Measurements from ENCODE around the gene C1orf210. TPM values are rescaled to one million over a fixed set of nuclear protein-coding genes. Genes with fewer than 3 reads are reported as not detected.

Gene C1orf210
- total RNA-seq, 2 experiments from 2014 or later, result not detected

GRCh38 chr1:43318831-43319230 is 33.5 kb upstream of the C1orf210 start:
- no peaks in the 10 kb centered on the region for H3K27me3 Mint-ChIP-seq
- H3K36me3 Mint-ChIP-seq (ENCODE audit: low read depth), result no peaks in the 10 kb centered on the region
- intact Hi-C loops (cut with DNase I, micrococcal nuclease), result no loop called here
- no peak overlapping the region for H3K27ac Mint-ChIP-seq
- DNase-seq (no peak), ATAC-seq (no peak)
- ChIA-PET POLR2A (no interaction called here), CTCF (no interaction called here)
- H3K9me3 Mint-ChIP-seq (ENCODE audit: low read depth), result no peaks in the 10 kb centered on the region
- H3K4me1 Mint-ChIP-seq, result no peaks in the 10 kb centered on the region
- no peak overlapping the region for H3K4me3 Mint-ChIP-seq

DNA sequence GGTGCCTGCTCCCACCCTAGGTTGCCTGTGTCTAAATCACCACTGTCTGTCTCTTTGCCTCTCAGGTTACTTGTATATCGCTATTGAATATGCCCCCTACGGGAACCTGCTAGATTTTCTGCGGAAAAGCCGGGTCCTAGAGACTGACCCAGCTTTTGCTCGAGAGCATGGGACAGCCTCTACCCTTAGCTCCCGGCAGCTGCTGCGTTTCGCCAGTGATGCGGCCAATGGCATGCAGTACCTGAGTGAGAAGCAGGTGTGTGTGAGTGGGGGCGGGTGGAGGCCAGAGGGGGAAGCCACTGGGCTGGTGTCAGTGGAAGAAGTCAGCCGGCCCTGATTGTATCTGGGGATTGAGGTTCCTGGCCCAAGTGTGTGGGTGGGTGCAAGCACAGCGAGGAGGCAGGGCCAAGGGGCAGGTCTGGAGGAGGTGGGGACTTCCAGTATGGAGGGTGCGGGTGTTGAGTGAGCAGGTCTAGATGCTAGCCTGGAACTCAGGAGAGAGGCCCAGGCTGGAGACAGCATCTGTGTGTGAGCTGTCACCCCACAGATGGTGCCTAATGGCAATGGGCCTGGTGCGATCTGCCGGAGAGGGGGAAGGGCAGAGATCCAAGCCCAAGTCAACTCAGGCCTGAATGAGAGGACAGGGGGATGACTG is 32.6 kb upstream of the C1orf210 start:
- no peaks in the 10 kb centered on the region for H3K27me3 Mint-ChIP-seq
- H3K27ac Mint-ChIP-seq, result no peak overlapping the region
- ChIA-PET POLR2A (no interaction called here), CTCF (no interaction called here)
- ATAC-seq (no peak), DNase-seq (no peak)
- H3K4me3 Mint-ChIP-seq, result no peak overlapping the region
- no peaks in the 10 kb centered on the region for H3K36me3 Mint-ChIP-seq (ENCODE audit: low read depth)
- intact Hi-C loops (cut with DNase I, micrococcal nuclease), result no loop called here
- H3K9me3 Mint-ChIP-seq (ENCODE audit: low read depth), result no peaks in the 10 kb centered on the region
- no peaks in the 10 kb centered on the region for H3K4me1 Mint-ChIP-seq

GRCh38 chr1:43316738-43317520 is 31.5 kb upstream of the C1orf210 start:
- intact Hi-C loops (cut with DNase I, micrococcal nuclease), result no loop called here
- ATAC-seq (no peak), DNase-seq (no peak)
- CTCF ChIA-PET, result no interaction called here
- Mint-ChIP-seq H3K4me3 (no peak overlapping the region), H3K4me1 (no peaks in the 10 kb centered on the region), H3K9me3 (ENCODE audit: low read depth) (no peaks in the 10 kb centered on the region), H3K27ac (no peak overlapping the region), H3K36me3 (ENCODE audit: low read depth) (no peaks in the 10 kb centered on the region), H3K27me3 (no peaks in the 10 kb centered on the region)
- POLR2A ChIA-PET, result no interaction called here

GRCh38 chr1:43315963-43316737 is 30.8 kb upstream of the C1orf210 start:
- no peaks in the 10 kb centered on the region for H3K27me3 Mint-ChIP-seq
- ChIA-PET POLR2A (no interaction called here), CTCF (no interaction called here)
- no peak overlapping the region for H3K4me3 Mint-ChIP-seq
- no peaks in the 10 kb centered on the region for H3K36me3 Mint-ChIP-seq (ENCODE audit: low read depth)
- no peak overlapping the region for H3K27ac Mint-ChIP-seq
- DNase-seq, result no peak
- intact Hi-C loops (cut with DNase I, micrococcal nuclease), result no loop called here
- no peaks in the 10 kb centered on the region for H3K9me3 Mint-ChIP-seq (ENCODE audit: low read depth)
- H3K4me1 Mint-ChIP-seq, result no peaks in the 10 kb centered on the region
- no peak for ATAC-seq

DNA sequence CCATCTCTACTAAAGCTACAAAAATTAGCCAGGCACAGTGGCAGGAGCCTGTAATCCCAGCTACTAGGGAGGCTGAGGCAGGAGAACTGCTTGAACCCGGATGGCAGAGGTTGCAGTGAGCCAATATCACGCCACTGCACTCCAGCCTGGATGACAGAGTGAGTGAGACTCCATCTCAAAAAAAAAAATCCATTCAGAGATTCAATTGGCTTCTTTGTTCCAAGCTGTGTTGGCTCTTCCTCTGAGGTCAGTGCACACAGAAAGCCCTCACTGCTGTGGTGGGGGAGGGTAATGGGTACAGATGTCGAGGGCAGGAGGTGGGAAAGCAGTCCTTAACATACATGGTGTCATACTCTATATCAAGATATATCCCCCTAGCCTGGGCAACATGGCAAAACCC is 30.1 kb upstream of the C1orf210 start:
- Mint-ChIP-seq H3K27ac (no peak overlapping the region), H3K27me3 (no peaks in the 10 kb centered on the region), H3K36me3 (ENCODE audit: low read depth) (no peaks in the 10 kb centered on the region), H3K4me3 (no peak overlapping the region), H3K4me1 (no peaks in the 10 kb centered on the region), H3K9me3 (ENCODE audit: low read depth) (no peaks in the 10 kb centered on the region)
- DNase-seq (no peak), ATAC-seq (no peak)
- ChIA-PET POLR2A (no interaction called here), CTCF (interaction anchor here (0.7 kb wide), 1 partner anchor 14 kb away, joined by 3 read pairs; no protein-coding TSS in a partner anchor)
- intact Hi-C loops (cut with DNase I, micrococcal nuclease), result no loop called here

- intact Hi-C loops (cut with DNase I, micrococcal nuclease), result no loop called here
- H3K4me3 Mint-ChIP-seq, result no peak overlapping the region
- ChIA-PET POLR2A (no interaction called here), CTCF (no interaction called here)
- H3K4me1 Mint-ChIP-seq, result no peaks in the 10 kb centered on the region
- H3K27ac Mint-ChIP-seq, result no peak overlapping the region
- DNase-seq, result no peak
- no peaks in the 10 kb centered on the region for H3K9me3 Mint-ChIP-seq (ENCODE audit: low read depth)
- no peak for ATAC-seq
- H3K36me3 Mint-ChIP-seq (ENCODE audit: low read depth), result no peaks in the 10 kb centered on the region
- H3K27me3 Mint-ChIP-seq, result no peaks in the 10 kb centered on the region
Measured at GRCh38 chr1:43314233-43314632, 28.9 kb upstream of the C1orf210 start.

GRCh38 chr1:43313771-43314170 is 28.4 kb upstream of the C1orf210 start:
- Mint-ChIP-seq H3K4me3 (no peak overlapping the region), H3K36me3 (ENCODE audit: low read depth) (no peaks in the 10 kb centered on the region), H3K27me3 (no peaks in the 10 kb centered on the region), H3K4me1 (no peaks in the 10 kb centered on the region), H3K27ac (no peak overlapping the region), H3K9me3 (ENCODE audit: low read depth) (no peaks in the 10 kb centered on the region)
- ChIA-PET POLR2A (no interaction called here), CTCF (interaction anchor here (0.7 kb wide), 1 partner anchor 238 kb away, joined by 3 read pairs; no protein-coding TSS in a partner anchor)
- intact Hi-C loops (cut with DNase I, micrococcal nuclease), result no loop called here
- no peak for DNase-seq
- no peak for ATAC-seq

GRCh38 chr1:43312663-43313515 is 27.5 kb upstream of the C1orf210 start:
- H3K9me3 Mint-ChIP-seq (ENCODE audit: low read depth), result no peaks in the 10 kb centered on the region
- ChIA-PET POLR2A (no interaction called here), CTCF (interaction anchor here (0.6 to 0.7 kb wide), 2 partner anchors 239 to 945 kb away, joined by 3 read pairs; no protein-coding TSS in a partner anchor)
- no peak overlapping the region for H3K4me3 Mint-ChIP-seq
- H3K27me3 Mint-ChIP-seq, result no peaks in the 10 kb centered on the region
- no peak overlapping the region for H3K27ac Mint-ChIP-seq
- no peak for ATAC-seq
- H3K4me1 Mint-ChIP-seq, result no peaks in the 10 kb centered on the region
- no peaks in the 10 kb centered on the region for H3K36me3 Mint-ChIP-seq (ENCODE audit: low read depth)
- intact Hi-C loops (cut with DNase I, micrococcal nuclease), result no loop called here
- no peak for DNase-seq

DNA sequence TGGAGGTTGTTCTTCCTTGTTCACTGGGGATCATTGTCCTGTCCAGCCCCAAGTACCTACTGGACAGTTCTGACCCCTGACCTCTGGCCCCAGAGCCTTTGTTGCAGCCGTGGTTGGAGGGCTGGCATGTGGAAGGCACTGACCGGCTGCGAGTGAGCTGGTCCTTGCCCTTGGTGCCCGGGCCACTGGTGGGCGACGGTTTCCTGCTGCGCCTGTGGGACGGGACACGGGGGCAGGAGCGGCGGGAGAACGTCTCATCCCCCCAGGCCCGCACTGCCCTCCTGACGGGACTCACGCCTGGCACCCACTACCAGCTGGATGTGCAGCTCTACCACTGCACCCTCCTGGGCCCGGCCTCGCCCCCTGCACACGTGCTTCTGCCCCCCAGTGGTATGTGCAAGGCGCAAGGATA is 26.8 kb upstream of the C1orf210 start:
- no peak overlapping the region for H3K4me3 Mint-ChIP-seq
- no peak overlapping the region for H3K27ac Mint-ChIP-seq
- CTCF ChIA-PET, result interaction anchor here (0.6 kb wide), 1 partner anchor 945 kb away, joined by 3 read pairs; no protein-coding TSS in a partner anchor
- POLR2A ChIA-PET, result no interaction called here
- no peaks in the 10 kb centered on the region for H3K36me3 Mint-ChIP-seq (ENCODE audit: low read depth)
- H3K27me3 Mint-ChIP-seq, result no peaks in the 10 kb centered on the region
- intact Hi-C loops (cut with DNase I, micrococcal nuclease), result no loop called here
- H3K9me3 Mint-ChIP-seq (ENCODE audit: low read depth), result no peaks in the 10 kb centered on the region
- no peak for DNase-seq
- no peak for ATAC-seq
- H3K4me1 Mint-ChIP-seq, result no peaks in the 10 kb centered on the region

- Mint-ChIP-seq H3K27me3 (no peaks in the 10 kb centered on the region), H3K27ac (no peak overlapping the region), H3K4me1 (no peaks in the 10 kb centered on the region), H3K4me3 (no peak overlapping the region), H3K36me3 (ENCODE audit: low read depth) (no peaks in the 10 kb centered on the region), H3K9me3 (ENCODE audit: low read depth) (no peaks in the 10 kb centered on the region)
- CTCF ChIA-PET, result no interaction called here
- intact Hi-C loops (cut with DNase I, micrococcal nuclease), result no loop called here
- POLR2A ChIA-PET, result no interaction called here
- no peak for DNase-seq
- no peak for ATAC-seq
Measured at GRCh38 chr1:43311521-43311920, 26.1 kb upstream of the C1orf210 start.

GRCh38 chr1:43309405-43310025 is 24.1 kb upstream of the C1orf210 start:
- DNase-seq (no peak), ATAC-seq (peak; percentile 49)
- intact Hi-C loops (cut with DNase I, micrococcal nuclease), result no loop called here
- H3K27ac Mint-ChIP-seq, result no peak overlapping the region
- no peaks in the 10 kb centered on the region for H3K36me3 Mint-ChIP-seq (ENCODE audit: low read depth)
- no peaks in the 10 kb centered on the region for H3K9me3 Mint-ChIP-seq (ENCODE audit: low read depth)
- no peaks in the 10 kb centered on the region for H3K27me3 Mint-ChIP-seq
- ChIA-PET CTCF (no interaction called here), POLR2A (no interaction called here)
- no peaks in the 10 kb centered on the region for H3K4me1 Mint-ChIP-seq
- no peak overlapping the region for H3K4me3 Mint-ChIP-seq

Measured in activated CD4-positive, alpha-beta T cell treated with anti-CD3 and anti-CD28 coated beads for 36 hours (primary cell).